Measurements from ENCODE around the gene NT5C1B.

DNA sequence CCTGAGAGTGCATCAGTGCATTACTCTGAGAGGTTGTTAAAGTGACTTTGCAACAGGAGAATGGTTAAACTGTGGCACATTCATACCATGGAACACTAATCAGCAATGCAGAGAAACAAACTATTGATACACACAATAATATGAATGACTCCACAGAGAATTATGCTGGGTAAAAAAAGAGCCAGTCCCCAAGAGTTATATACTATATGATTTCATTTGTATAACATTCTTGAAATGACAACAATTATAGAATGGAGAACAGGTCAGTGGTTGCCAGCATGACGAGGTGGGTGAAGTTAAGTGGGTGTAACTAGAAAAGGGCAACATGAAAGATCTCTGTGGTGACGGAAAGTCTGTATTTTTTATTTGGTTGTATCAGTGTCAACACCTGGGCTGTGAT is 3.0 kb upstream of the NT5C1B start:
- TF ChIP-seq, protein P1, sequence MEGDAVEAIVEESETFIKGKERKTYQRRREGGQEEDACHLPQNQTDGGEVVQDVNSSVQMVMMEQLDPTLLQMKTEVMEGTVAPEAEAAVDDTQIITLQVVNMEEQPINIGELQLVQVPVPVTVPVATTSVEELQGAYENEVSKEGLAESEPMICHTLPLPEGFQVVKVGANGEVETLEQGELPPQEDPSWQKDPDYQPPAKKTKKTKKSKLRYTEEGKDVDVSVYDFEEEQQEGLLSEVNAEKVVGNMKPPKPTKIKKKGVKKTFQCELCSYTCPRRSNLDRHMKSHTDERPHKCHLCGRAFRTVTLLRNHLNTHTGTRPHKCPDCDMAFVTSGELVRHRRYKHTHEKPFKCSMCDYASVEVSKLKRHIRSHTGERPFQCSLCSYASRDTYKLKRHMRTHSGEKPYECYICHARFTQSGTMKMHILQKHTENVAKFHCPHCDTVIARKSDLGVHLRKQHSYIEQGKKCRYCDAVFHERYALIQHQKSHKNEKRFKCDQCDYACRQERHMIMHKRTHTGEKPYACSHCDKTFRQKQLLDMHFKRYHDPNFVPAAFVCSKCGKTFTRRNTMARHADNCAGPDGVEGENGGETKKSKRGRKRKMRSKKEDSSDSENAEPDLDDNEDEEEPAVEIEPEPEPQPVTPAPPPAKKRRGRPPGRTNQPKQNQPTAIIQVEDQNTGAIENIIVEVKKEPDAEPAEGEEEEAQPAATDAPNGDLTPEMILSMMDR (IDR thresholded peaks at IDR 0.05) = no peak
- TF ChIP-seq POLR2A (IDR thresholded peaks at IDR 0.05) (no peak), POLR2AphosphoS5 (IDR thresholded peaks at IDR 0.05) (no peak)

All from upper lobe of left lung (tissue), 4 donors.